Subcutaneous abdominal adipose tissue (tissue), 5 donors: ENCODE data around the gene RALGAPB.

Experiments
- H3K27ac ChIP-seq: one replicate; pipeline ENCODE4 v1.7.0; 2013; ENCODE audit warnings: low read depth, mild to moderate bottlenecking, inconsistent platforms, low read length, moderate library complexity
- H3K27me3 ChIP-seq, 5 donors: one replicate each; pipeline ENCODE4 v1.7.0; 2013; ENCODE audit warnings: low read length in 5 of 5, inconsistent platforms in 1 of 5; ENCODE audit not compliant: control insufficient read depth in 5 of 5, insufficient read depth in 4 of 5
- H3K36me3 ChIP-seq, 5 donors: one replicate each; pipeline ENCODE4 v1.7.0; 2013; ENCODE audit warnings: low read length in 5 of 5; ENCODE audit not compliant: control insufficient read depth in 5 of 5, insufficient read depth in 5 of 5
- H3K4me1 ChIP-seq, 5 donors: one replicate each; pipeline ENCODE4 v1.7.0; 2013; ENCODE audit warnings: low read length in 5 of 5, mild to moderate bottlenecking in 3 of 5, moderate library complexity in 1 of 5; ENCODE audit not compliant: control insufficient read depth in 5 of 5, insufficient read depth in 5 of 5
- H3K4me3 ChIP-seq, 5 donors: one replicate each; pipeline ENCODE4 v1.7.0; 2013; ENCODE audit warnings: low read length in 5 of 5, low read depth in 1 of 5
- H3K9ac ChIP-seq, 5 donors: one replicate each; pipeline ENCODE4 v1.7.0; 2013; ENCODE audit warnings: low read length in 5 of 5, mild to moderate bottlenecking in 4 of 5, moderate library complexity in 3 of 5
- H3K9me3 ChIP-seq, 5 donors: one replicate each; pipeline ENCODE4 v1.7.0; 2013; ENCODE audit warnings: low read length in 5 of 5; ENCODE audit not compliant: control insufficient read depth in 5 of 5
- donor health status: healthy.
- donor health status: healthy.
- donor health status: healthy.
- donor health status: healthy.
- donor health status: healthy.

Gene RALGAPB

GRCh38 chr20:38626921-38627659 is 154.4 kb downstream of the RALGAPB start:
- Histone ChIP-seq H3K4me1 (no peaks in the 10 kb centered on the region), H3K9ac (no peak overlapping the region), H3K27me3 (peaks cover 0 to 5% (median 3%) of the 10 kb centered on the region in 5 donors), H3K4me3 (no peak overlapping the region), H3K27ac (no peak overlapping the region), H3K36me3 (no peaks in the 10 kb centered on the region), H3K9me3 (peaks cover 0 to 12% (median 7%) of the 10 kb centered on the region in 5 donors)
